ENCODE results near the gene CAMSAP2.
A peak's percentile ranks its signal among the peaks of the same experiment; 100 is the strongest.

Gene CAMSAP2

DNA sequence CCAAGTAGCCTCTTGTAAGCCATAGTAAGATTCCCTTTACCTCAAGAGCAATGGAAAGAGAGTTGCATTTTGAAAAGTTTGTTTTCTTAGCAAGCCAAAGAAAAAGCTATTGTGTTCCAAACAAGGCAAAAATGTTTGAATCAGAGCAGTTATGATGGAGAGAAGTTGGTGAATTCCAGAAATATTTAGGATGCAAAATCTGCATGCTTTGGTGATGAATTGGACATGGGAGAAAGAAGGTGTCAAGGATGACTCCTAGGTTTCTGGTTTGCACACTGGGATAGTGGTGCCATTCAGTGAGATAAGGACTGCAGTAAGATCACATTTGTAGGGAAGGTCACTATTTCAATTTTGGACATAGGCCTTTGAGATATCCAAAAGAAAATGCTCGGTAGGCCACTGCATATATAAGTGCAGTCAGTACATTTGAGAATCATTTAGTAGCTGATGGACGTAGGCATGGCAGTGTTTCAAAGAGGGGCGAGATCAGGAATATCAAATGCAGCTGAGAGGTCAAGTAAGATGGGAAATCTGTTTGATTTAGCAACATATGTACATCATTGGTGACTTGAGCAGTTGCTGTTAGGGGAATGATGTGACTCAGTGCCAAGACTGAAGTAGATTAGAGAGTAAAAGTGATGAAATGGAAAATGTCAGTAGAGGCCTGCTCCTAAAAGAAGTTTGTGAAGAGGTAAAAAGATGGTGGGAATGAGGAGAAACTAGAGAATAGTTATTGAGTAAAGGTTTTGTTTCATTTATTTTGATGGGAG is 100.2 kb downstream of the CAMSAP2 start:
- DNase-seq (ENCODE audit: low read depth in 2 of 2) = no peak

DNA sequence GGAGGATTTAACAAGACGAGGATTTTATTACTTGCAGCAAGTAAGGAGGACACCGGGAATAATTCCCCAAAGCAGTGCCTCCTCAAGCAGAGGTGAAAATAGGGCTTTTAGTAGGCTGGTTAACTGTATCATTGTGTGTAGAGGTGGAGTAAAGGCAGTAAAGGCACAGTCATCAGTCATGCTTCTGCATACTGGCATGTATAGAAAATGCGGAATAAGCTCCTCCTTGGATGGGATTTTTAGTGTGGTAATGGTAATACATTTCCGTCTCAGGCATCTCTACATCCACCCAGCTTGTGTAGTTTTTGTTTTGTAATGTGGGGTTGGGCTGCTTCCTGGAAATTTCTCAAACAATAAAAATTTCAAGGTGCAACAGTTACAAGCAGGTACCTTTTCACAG is 106.7 kb downstream of the CAMSAP2 start:
- DNase-seq (ENCODE audit: low read depth in 2 of 2) = no peak

DNA sequence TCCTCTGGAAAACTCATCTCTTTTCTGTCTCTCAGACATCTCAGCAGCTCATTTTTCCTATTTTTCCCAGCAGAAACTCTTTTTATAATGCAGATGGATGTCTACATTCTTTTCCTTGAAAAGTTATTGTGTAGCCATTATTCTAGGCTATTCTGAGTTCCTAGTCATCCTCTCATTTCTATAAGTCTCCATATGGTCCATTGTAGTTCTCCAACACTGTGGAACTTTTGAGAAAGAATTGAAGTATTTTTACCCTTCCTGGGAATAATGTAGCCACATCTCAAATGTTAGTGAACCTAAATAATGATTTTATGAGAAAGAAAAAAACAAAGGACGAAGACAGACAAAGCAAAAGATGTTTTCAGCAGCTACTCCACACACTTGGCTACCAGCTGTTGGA is 107.7 kb downstream of the CAMSAP2 start:
- no peak for DNase-seq (ENCODE audit: low read depth in 2 of 2)

DNA sequence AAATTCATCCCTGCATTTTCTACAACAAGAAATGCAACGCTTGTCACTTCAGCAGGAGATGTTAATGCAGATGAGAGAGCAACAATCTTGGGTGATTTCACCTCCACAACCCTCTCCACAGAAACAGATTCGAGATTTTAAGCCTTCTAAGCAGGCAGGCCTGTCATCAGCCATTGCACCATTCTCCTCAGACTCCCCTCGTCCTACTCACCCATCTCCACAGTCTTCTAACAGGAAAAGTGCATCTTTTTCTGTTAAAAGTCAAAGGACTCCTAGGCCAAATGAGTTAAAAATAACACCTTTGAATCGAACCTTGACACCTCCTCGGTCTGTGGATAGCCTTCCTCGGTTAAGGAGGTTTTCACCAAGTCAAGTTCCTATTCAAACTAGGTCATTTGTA is 110.7 kb downstream of the CAMSAP2 start:
- DNase-seq (ENCODE audit: low read depth in 2 of 2) = no peak

DNA sequence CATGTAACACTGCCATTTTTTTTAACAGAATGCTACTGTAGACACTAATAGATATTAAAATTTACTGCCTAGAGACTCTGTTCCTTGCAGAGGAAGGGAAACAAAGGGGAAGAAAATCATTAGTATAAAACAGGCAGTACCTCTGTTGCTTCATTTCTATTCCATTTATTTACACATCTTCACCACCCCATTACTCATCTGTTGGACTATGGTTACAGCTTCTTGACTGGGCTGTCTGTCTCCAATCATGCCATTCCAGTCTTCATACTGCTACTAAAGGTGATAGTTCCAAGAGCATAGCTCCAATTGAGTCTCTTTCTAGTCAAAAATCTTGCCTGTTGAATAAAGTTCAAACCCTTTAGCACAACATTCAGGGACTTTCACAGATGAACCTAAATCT is 111.9 kb downstream of the CAMSAP2 start:
- no peak for DNase-seq (ENCODE audit: low read depth in 2 of 2)

DNA sequence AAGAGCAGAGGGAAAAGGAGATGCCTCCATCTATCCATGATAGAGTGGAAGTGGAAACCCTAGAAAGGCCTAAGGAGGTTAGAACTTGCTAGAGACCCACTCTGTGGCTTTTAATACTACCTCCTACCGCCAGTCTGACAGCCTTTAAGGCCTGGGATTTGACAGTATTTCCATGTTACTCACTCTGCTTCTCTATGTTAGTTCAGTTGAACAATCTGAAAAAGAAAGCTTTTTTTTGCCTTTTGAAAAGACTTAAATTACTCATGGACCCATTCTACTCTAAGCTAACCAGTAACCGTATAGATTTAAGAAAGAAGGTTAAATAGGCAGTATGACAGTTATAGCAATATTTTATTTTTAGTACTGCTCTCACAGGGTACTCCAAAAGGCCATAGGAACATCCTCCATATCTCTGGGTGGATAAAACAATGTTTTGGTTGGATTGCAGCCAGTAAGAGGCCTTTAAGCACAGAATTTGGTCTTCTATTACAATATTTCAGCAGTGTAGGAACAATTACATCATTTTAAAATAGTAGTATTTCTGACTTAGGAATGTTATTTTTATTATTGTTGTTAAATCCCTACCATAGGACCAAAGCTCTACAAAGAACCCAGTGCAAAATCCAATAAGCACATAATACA is 118.1 kb downstream of the CAMSAP2 start:
- DNase-seq (ENCODE audit: low read depth in 2 of 2) = no peak

DNA sequence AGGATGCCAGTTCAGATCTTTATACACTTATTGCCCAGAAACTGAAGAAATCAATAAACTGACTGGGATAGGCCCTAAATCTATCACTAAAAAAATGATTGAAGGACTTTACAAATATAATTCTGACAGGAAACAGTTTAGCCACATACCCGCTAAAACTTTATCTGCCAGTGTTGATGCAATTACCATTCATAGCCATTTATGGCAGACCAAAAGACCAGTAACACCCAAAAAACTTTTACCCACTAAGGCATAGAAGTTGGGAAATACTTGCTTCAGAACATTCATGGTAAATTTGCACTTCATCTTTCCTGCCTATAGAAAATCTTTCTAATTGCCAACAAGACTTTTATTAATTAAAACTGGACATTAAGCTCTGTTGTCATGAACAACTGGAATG is 119.1 kb downstream of the CAMSAP2 start:
- DNase-seq (ENCODE audit: low read depth in 2 of 2) = no peak

DNA sequence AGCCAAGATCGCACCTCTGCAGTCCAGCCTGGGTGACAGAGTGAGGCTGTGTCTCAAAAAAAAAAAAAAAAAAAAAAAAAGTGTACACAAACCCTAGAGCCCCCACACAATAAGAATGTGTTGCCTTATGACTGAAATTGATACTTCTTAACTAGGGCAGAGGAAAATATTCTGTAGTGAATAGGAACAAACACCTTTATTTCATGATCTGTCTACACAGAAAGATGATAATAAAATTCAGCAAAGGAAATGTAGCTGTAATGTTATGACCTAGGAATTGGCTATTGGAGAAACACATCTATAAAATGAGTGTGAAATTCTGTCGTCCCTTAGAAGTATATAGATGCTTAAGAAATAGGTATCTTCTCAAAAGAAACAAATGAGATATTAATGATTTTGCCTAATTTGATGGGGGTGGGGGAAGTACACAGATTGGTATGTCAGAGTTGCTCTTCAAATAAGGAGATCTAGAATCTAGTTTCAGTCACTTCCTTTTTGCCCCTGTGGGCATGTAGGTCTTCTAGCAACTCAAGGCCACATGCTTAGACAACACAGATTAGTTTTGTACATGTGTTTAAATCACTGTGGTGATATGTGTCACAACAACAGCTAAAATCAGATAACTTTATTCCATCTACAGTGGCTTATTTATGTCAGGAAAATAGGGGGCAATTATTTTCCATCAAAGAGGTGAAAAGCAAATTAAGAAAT is 123.4 kb downstream of the CAMSAP2 start:
- no peak for DNase-seq (ENCODE audit: low read depth in 2 of 2)

DNA sequence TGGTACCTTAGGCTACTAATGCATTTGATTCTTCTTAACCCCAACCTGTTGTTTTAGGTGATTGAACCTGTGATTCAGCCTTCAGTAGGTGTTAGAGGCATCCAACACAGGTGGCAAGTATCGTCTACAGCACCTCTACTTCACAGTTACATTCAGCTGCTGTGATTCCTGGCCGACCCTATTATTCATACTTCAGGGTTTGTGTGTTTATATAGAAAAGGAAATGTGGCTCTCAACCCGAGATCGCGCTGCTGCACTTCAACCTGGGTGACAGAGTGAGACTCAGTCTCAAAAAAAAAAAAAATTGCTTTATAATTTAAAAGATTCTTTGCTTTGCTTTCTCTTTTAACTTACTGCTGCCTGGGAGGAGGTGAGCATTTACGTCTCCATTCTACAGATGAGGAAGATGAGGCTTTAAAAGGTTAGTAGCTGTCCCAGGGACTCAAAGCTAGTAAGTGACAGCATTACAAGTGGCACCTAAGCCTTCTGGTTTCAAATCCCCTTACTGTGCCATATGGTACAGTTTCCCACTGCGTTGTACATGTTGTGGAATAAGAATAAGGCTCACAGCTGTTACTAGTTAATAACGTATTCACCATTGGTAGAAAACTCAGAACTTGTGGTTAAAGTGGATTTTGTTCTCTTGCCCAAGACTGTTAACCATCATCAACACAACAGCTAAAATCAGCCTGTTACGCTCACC is 124.2 kb downstream of the CAMSAP2 start:
- DNase-seq (ENCODE audit: low read depth in 2 of 2) = no peak

DNA sequence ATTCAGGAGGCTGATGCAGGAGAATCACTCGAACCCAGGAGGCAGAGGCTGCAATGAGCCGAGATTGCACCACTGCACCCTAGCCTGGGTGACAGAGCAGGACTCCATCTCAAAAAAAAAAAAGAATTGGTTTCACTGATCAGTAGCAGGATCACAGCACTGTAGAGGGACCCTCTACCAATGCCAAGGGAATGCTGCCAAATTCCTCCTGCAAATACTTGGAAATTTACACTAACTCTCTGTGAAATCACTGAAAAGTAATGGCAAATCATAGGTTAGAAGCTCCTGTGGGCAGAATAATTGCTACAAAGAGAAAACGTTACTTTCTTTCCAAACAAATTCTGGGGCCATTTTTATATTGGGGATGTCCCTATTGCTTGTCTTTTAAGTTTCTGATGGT is 127.4 kb downstream of the CAMSAP2 start:
- no peak for DNase-seq (ENCODE audit: low read depth in 2 of 2)

DNA sequence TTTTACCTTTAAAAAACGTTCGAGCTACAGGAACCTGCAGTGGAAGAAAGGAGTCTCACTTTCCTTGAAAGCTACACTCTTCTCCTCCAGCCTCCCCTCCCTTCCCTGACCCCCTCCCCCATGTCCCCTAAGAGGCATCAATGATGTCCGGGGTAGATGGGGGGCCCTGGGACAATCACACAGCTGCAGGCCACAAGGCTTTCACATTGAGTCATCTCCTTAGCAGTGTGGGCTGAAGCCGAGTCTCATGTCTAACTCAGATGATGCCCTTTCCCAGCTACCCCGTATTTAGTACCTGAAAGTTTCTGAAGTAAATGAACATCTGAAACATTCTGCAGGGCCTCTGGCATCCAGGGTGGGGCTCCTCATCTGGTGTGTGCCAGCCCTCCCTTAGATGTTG is 127.8 kb downstream of the CAMSAP2 start:
- DNase-seq (ENCODE audit: low read depth in 2 of 2) = peak in 1 of 2 donors; percentile 41

DNA sequence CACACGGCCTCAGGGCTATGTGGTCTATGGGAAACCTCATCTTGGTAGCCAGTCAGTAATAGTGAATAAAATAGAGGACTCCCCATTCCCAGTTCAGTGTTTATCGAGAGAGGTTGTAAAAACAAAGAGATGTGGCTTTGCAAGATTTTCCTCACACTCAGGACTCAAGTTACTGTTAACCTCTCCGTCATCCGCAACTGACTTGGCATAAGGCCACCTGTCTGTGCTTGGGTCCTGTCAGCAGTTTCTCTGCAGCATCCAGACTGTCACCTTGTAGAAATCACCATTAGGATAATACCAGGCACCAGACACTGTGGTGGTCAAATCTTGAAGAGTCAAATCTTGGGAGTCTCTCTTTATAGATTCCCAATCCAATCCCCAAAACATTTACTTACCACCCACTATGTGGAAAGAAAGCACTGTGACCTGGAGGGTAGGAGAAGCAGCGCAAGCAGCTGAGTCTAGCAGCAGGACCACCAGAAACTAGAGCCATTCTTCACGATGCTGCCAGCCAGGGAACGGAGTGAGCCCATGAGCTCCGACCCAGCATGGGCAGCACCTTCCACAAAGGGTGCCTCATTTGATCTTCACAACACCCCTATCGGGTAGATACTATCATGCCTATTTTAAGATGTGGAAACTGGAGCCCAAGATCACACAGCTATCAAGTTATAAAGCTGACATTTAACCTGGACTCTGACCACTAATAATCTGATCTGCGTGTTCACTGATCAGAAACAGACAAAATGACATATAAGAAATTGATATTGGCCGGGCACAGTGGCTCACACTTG is 128.5 kb downstream of the CAMSAP2 start:
- no peak for DNase-seq (ENCODE audit: low read depth in 2 of 2)

DNA sequence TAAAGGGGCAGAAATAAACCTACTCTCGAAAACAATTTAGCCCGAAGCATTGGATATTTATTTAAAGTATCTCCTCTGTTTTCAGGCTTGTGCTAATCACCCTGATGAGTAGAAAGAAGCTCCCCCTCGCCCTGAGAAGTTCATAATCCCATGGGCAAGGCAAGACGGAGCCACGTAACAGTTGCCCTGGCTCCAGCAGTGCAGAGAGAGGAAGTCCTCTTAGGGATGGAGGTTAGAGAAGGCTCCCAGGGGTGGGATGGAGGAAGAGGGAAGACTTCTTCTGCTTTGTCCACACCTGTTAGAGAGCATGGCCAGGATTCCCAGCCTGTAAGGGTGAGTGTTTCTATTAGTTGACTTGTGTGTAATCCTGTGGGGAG is 130.7 kb downstream of the CAMSAP2 start:
- DNase-seq (ENCODE audit: low read depth in 2 of 2) = no peak

DNA sequence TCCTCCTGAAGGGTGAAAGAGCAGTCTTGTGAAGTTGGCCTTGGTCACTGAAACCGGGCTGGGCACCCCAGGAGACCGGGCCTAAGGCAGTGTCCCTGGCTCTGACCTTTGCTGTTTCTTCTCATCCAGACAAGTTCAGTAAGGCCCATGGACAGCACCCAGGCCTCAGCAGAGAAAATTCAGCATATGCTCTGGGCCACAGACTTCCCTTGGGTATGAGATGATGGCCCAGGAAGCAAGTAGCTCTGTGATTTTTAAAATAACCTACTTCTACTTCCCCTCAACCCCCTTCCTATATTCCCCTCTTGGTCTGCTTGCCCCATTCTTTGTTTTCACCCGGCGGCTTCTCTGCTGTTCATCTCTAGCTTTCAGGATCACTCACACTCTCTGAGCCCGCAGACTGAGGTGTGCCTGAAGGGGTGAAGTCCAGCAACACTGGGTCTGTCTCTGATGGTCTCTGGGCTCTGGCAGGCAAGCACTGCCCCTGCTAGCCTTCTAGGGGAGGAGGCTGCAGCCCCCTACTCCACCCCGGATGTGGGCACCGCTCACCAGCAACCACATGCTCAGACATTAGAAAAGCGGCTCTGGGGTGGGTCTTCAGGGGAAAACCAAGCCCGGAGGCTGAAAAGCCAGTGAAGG is 131.2 kb downstream of the CAMSAP2 start:
- DNase-seq (ENCODE audit: low read depth in 2 of 2) = no peak

DNA sequence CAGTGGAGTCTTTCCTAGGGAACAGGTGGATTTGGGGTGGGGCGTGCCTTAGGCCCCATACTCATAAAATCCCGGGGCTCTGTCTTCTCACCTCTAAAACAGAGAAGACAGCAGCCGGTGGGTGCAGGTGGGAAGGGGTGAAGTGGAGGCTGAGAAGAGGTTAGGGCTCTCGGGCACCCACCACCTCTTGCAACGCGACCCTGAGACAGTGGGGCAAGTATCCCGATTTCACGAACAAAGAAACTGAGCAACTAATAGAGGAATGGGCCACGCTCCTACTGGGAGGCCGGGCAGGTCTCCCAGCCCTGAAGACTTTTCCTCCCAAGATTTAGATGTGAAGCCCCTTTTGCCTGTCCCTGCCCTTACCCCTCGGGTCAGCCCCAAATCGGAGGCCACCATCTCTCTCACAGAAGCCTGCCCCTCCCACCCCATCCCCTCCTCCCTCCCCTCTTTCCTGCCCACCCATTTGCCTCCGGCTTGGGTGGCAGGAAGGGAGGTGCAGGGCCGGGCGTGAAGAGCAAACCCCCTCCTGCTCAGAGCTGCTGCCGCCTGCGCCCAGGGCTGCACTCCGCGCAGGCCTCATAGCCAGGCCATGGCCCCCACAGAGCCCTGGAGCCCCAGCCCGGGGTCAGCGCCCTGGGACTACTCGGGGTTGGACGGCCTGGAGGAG is 133.9 kb downstream of the CAMSAP2 start, which contains the start of gene GPR25:
Gene GPR25 (plus strand): TSS at position 536 of the 670 bp plus-strand sequence. CDS start 57 bp downstream, at position 593.
- no peak for DNase-seq (ENCODE audit: low read depth in 2 of 2)

DNA sequence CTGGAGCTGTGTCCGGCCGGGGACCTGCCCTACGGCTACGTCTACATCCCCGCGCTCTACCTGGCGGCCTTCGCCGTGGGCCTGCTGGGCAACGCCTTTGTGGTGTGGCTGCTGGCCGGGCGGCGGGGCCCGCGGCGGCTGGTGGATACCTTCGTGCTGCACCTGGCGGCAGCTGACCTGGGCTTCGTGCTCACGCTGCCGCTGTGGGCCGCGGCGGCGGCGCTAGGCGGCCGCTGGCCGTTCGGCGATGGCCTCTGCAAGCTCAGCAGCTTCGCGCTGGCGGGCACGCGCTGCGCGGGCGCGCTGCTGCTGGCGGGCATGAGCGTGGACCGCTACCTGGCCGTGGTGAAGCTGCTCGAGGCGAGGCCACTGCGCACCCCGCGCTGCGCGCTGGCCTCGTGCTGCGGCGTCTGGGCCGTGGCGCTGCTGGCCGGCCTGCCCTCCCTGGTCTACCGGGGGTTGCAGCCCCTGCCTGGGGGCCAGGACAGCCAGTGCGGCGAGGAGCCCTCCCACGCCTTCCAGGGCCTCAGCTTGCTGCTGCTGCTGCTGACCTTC is 134.5 kb downstream of the CAMSAP2 start:
- DNase-seq (ENCODE audit: low read depth in 2 of 2) = no peak

DNA sequence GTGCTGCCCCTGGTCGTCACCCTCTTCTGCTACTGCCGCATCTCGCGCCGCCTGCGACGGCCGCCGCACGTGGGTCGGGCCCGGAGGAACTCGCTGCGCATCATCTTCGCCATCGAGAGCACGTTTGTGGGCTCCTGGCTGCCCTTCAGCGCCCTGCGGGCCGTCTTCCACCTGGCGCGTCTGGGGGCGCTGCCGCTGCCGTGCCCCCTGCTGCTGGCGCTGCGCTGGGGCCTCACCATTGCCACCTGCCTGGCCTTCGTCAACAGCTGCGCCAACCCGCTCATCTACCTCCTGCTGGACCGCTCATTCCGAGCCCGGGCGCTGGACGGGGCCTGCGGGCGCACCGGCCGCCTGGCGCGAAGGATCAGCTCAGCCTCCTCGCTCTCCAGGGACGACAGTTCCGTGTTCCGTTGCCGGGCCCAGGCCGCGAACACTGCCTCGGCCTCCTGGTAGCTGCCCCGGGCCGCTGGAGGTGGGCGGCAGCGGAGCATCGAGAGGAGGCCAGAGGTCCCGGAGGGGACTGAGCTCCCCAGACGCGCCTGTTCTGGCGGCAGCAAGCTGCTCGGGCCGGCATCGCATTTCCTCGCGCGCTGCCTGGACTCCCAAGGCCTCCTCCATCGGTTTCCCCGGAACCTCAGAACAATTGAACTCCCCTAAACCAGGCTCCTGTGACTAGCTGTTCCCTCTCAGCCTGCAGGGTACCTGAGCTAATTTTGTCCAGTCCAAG is 135.1 kb downstream of the CAMSAP2 start:
- no peak for DNase-seq (ENCODE audit: low read depth in 2 of 2)

DNA sequence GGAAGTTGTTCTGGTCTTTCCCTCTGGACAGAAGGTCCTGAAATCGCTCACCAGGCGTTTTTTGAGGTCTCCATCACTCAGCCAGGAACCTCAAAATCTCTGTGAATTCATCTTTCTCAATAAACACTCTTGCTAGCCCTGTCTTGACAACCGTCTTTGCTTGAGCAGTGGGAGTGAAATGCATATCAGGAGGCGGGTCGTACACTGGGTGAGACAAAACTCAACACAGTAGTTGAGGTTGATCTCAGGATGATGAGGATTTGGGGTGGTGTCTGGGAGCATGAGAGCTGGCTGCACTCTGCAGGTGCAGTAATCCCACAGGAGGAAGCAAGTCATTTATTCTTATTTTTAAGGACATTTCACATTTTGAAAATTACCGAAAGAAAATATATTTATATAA is 136.0 kb downstream of the CAMSAP2 start:
- no peak for DNase-seq (ENCODE audit: low read depth in 2 of 2)

DNA sequence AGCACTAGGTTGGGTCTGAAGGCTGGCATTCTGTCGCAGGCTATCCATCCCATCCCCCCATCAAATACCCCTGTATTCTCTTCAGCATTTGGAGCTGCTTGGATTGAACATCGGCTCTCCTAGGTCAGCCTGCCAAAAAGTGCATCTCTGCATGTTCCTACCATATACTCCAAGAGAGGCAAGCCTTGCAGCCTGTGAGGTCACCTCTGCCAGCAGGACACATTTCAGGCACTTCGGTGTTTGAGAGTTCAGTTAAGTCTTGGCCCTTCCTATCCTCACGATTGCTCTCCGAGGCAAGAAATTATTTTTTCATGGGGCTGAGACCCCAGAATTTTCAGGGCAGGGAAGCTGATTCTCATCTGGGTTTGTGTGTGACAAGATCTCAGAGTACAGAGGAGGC is 136.7 kb downstream of the CAMSAP2 start:
- DNase-seq (ENCODE audit: low read depth in 2 of 2) = no peak

All from stimulated activated CD4-positive, alpha-beta T cell treated with anti-CD3 and anti-CD28 coated beads, Interleukin-15, amount 100 ng/mL, for 48 hours (primary cell).